Heart left ventricle (tissue), 16 donors: Measurements from ENCODE around the gene SULT2B1. TPM values are rescaled to one million over a fixed set of nuclear protein-coding genes. Genes with fewer than 3 reads are reported as not detected.
A peak's percentile ranks its signal among the peaks of the same experiment; 100 is the strongest.

Experiments used
- ATAC-seq, 4 donors: fragments of 200-7000 bp; cut with Tn5 transposase; one replicate each; pipeline ENCODE4 v1.9.1; 2020 to 2022; ENCODE audit warnings: moderate library complexity in 4 of 4, mild to moderate bottlenecking in 3 of 4, moderate number of reproducible peaks in 1 of 4
- DNase-seq, 5 donors: peaks; one replicate each; pipeline ENCODE4 v3.0.0-alpha.2; 2020
- H3K27ac ChIP-seq, 12 donors: fragments of 200-600 bp; sonication (generic) in 4 of 12; one replicate each; pipeline versions ENCODE4 v1.5.0 to v1.8.0; 2016 to 2022; ENCODE audit warnings: mild to moderate bottlenecking in 2 of 12
- H3K27me3 ChIP-seq, 9 donors: fragments of 200-600 bp; sonication (generic) in 2 of 9; one replicate each; pipeline versions ENCODE4 v1.5.1 to v1.8.0; 2016 to 2022; ENCODE audit warnings: mild to moderate bottlenecking in 3 of 9
- H3K36me3 ChIP-seq, 9 donors: fragments of 200-600 bp; sonication (generic) in 2 of 9; one replicate each; pipeline versions ENCODE4 v1.5.0 to v1.8.0; 2018 to 2022; ENCODE audit warnings: mild to moderate bottlenecking in 2 of 9
- H3K4me1 ChIP-seq, 12 donors: fragments of 200-600 bp; sonication (generic) in 4 of 12; one replicate each; pipeline versions ENCODE4 v1.5.0 to v1.8.0; 2016 to 2022; ENCODE audit warnings: mild to moderate bottlenecking in 3 of 12
- H3K4me3 ChIP-seq, 12 donors: fragments of 200-600 bp; sonication (generic) in 4 of 12; one replicate each; pipeline versions ENCODE4 v1.5.0 to v1.8.0; 2017 to 2022; ENCODE audit warnings: mild to moderate bottlenecking in 9 of 12, moderate library complexity in 4 of 12
- H3K9me3 ChIP-seq, 12 donors: fragments of 200-600 bp; sonication (generic) in 4 of 12; one replicate each; pipeline versions ENCODE4 v1.5.0 to v1.8.0; 2016 to 2022; ENCODE audit warnings: mild to moderate bottlenecking in 1 of 12
- CTCF ChIP-seq, 12 donors: fragments of 200-600 bp; sonication (generic) in 4 of 12; IDR thresholded peaks; one replicate each; pipeline versions ENCODE4 v1.5.0 to v1.8.0; 2018 to 2022; ENCODE audit warnings: antibody characterized with exemption in 12 of 12, mild to moderate bottlenecking in 5 of 12
- POLR2A ChIP-seq, 2 donors: fragments of 450-650 bp; IDR thresholded peaks; one replicate each; pipeline ENCODE4 v1.6.1; 2017; ENCODE audit warnings: antibody characterized with exemption in 2 of 2, mild to moderate bottlenecking in 2 of 2, moderate library complexity in 2 of 2
- WGBS, 4 donors: extraction: QIAGEN DNeasy Blood & Tissue Kit in 2 of 4; methylation state at CpG; one replicate each; pipeline versions ENCODE4 v1.1.5 to v1.1.7; 2013 to 2018; 5-methylcytosine and 5-hydroxymethylcytosine counted together
- intact Hi-C, 10 donors: fragments of 100-400 bp; cut with DNase I; formaldehyde crosslinking; loops; one replicate each; pipeline versions ENCODE4 v1.11.1 to v1.14.2; 2022
- polyA plus RNA-seq, 2 donors: library from polyadenylated mRNA; stranded (reverse); fragments of 200-250 nt; gene quantifications; one replicate each; pipeline ENCODE4 v1.2.3, GENCODE V29; 2013
- total RNA-seq, 9 donors: library from RNA; depleted of rRNA in 2 of 9; stranded (reverse); fragments of >200 nt in 2 of 9; fragmentation: NEBNext Ultra II Directional in 3 of 9; extraction: Animal tissue kit (Norgen Biotek cat#: 25700) in 3 of 9; gene quantifications; one replicate each; pipeline versions ENCODE4 v1.1.0 to v1.2.4, GENCODE V29; 2016 to 2023
- donor health status: ischemic (EF 13 %, LVEDD 7.1; RV severe dilation, severe dysfunction).
- donor health status: healthy with polysubstance abuse.
- donor health status: DM: no; HTN: yes; CAD: no.
- donor health status: DM: no; HTN: no; CAD: no.
- donor health status: ischemic (EF 25% LVEDD 6.9; RV normal size, moderate dysfunction).
- donor health status: ischemic (EF 25% LVEDD 5.7; RV mildly dilated, moderate dysfunction).
- donor health status: healthy.
- donor health status: DM: yes; HTN: yes; CAD: no.
- donor health status: ischemic (EF 35%, LVEDD 5.7; RV mildly dilated, moderate dysfunction).
- donor health status: nonischemic (EF 11% LVEDD 7.7; RV severe dilation, severe dysfunction).
- donor health status: DM: yes; HTN: yes; CAD: no.
- donor health status: PGD.
- donor health status: ischemic (EF 29% LVEDD 5.4; RV normal size, mild dysfunction).
- donor health status: nonischemic (EF 23%, LVEDD 6.1; RV moderate dilation, normal function).

Gene SULT2B1
- total and polyA plus RNA-seq, 11 donors, result 0.19 to 0.45 TPM; not detected in 9

- WGBS, 4 donors, result 0 to 3% (median 1%) methylated on average over 14 to 33 of the region's 33 CpGs
- peaks cover 0 to 29% (median 13%) of the 10 kb centered on the region in 12 donors for H3K4me1 ChIP-seq
- H3K27ac ChIP-seq, result peak within 1 kb of the TSS; percentile 56 to 91 (median 82)
- no peaks in the 10 kb centered on the region for H3K27me3 ChIP-seq
- intact Hi-C loops, result loop anchor here (1.0 to 10.0 kb wide), 14 partner anchors 29 to 329 kb away; partner anchors contain the start of genes HSD17B14 (in 6 of the 10), MAMSTR (in 2 of the 10) and FTL (in 1 of the 10)
- no peaks in the 10 kb centered on the region for H3K9me3 ChIP-seq
- peak; percentile 89 to 94 (median 91) for DNase-seq
- H3K4me3 ChIP-seq, result peak within 1 kb of the TSS; percentile 2 to 69 (median 58)
- peak; percentile 69 to 92 (median 92) for ATAC-seq
- H3K36me3 ChIP-seq, result no peaks in the 10 kb centered on the region
- peak; percentile 82 to 98 (median 90) for TF ChIP-seq CTCF (IDR thresholded peaks at IDR 0.05)
- no peak for TF ChIP-seq POLR2A (IDR thresholded peaks at IDR 0.05)
Observed at GRCh38 chr19:48646001-48646721, 94.2 kb downstream of the SULT2B1 start, which contains the start of gene CA11. CA11 (minus strand) TSS chr19:48646187; CDS start chr19:48645632, 555 bp downstream.

GRCh38 chr19:48646722-48647216 is 94.8 kb downstream of the SULT2B1 start:
- Histone ChIP-seq H3K4me1 (peaks cover 0 to 29% (median 13%) of the 10 kb centered on the region in 12 donors), H3K27ac (peak overlapping the region in 9 of 12 donors; percentile 56 to 89 (median 83)), H3K4me3 (peak overlapping the region in 10 of 12 donors; percentile 54 to 69 (median 60)), H3K9me3 (no peaks in the 10 kb centered on the region), H3K36me3 (no peaks in the 10 kb centered on the region), H3K27me3 (no peaks in the 10 kb centered on the region)
- intact Hi-C loops, result loop anchor here (1.0 to 10.0 kb wide), 14 partner anchors 29 to 328 kb away; partner anchors contain the start of genes HSD17B14 (in 6 of the 10), MAMSTR (in 2 of the 10) and FTL (in 1 of the 10)
- DNase-seq, result no peak
- TF ChIP-seq CTCF (IDR thresholded peaks at IDR 0.05) (no peak), POLR2A (IDR thresholded peaks at IDR 0.05) (no peak)
- ATAC-seq, result no peak
- 10 to 14% (median 12%) methylated on average over 7 to 10 of the region's 10 CpGs for WGBS, 4 donors

GRCh38 chr19:48648134-48648533 is 96.2 kb downstream of the SULT2B1 start:
- Histone ChIP-seq H3K4me3 (no peak overlapping the region), H3K36me3 (no peaks in the 10 kb centered on the region), H3K4me1 (peaks cover 0 to 29% (median 13%) of the 10 kb centered on the region in 12 donors), H3K27me3 (no peaks in the 10 kb centered on the region), H3K9me3 (no peaks in the 10 kb centered on the region), H3K27ac (no peak overlapping the region)
- intact Hi-C loops, result loop anchor here (5.0 to 10.0 kb wide), 10 partner anchors 67 to 327 kb away; partner anchors contain the start of genes HSD17B14 (in 6 of the 10), MAMSTR (in 2 of the 10) and FTL (in 1 of the 10)
- ATAC-seq (no peak), DNase-seq (no peak)
- no peak for TF ChIP-seq POLR2A (IDR thresholded peaks at IDR 0.05)
- TF ChIP-seq CTCF (IDR thresholded peaks at IDR 0.05), result no peak
- WGBS, 4 donors, result 54 to 67% (median 59%) methylated on average over 2 of the region's 2 CpGs

Other genes with a start within 250 kb of the SULT2B1 start
- gene EMP3, start 226.6 kb upstream of the SULT2B1 start, total RNA-seq, result 100 to 1,000 TPM in 1 of 9 donors, 10 to 100 TPM in 8; 17.7 to 105 (median 57.8) TPM
- gene EMP3, start 226.6 kb upstream of the SULT2B1 start, polyA plus RNA-seq, result 10 to 100 TPM; 60.5 to 91.9 TPM
- gene TMEM143, start 188.2 kb upstream of the SULT2B1 start, total RNA-seq, result 10 to 100 TPM; 28.3 to 96.1 (median 66.2) TPM
- 10 to 100 TPM; 12.9 to 41.0 TPM for gene TMEM143, start 188.2 kb upstream of the SULT2B1 start, polyA plus RNA-seq
- not detected for gene SYNGR4, start 187.8 kb upstream of the SULT2B1 start, total RNA-seq
- gene SYNGR4, start 187.8 kb upstream of the SULT2B1 start, polyA plus RNA-seq, result not detected
- gene KDELR1, start 160.6 kb upstream of the SULT2B1 start, total RNA-seq, result 100 to 1,000 TPM in 1 of 9 donors, 10 to 100 TPM in 8; 64.5 to 109 (median 79.1) TPM
- 100 to 1,000 TPM in 1 of 2 donors, 10 to 100 TPM in 1; 60.0 to 113 TPM for gene KDELR1, start 160.6 kb upstream of the SULT2B1 start, polyA plus RNA-seq
- 1 to 10 TPM in 1 of 9 donors, under 1 TPM in 8; 0.14 to 1.6 (median 0.19) TPM for gene GRIN2D, start 158.5 kb upstream of the SULT2B1 start, total RNA-seq
- gene GRIN2D, start 158.5 kb upstream of the SULT2B1 start, polyA plus RNA-seq, result under 1 TPM; 0.15 to 0.25 TPM
- 10 to 100 TPM; 13.9 to 24.7 (median 19.0) TPM for gene GRWD1, start 106.2 kb upstream of the SULT2B1 start, total RNA-seq
- gene GRWD1, start 106.2 kb upstream of the SULT2B1 start, polyA plus RNA-seq, result 10 to 100 TPM in 1 of 2 donors, 1 to 10 TPM in 1; 5.1 to 35.4 TPM
- 1 to 10 TPM in 1 of 9 donors, under 1 TPM in 8; 0.20 to 2.0 (median 0.40) TPM for gene KCNJ14, start 96.6 kb upstream of the SULT2B1 start, total RNA-seq
- under 1 TPM; 0.23 to 0.83 TPM for gene KCNJ14, start 96.6 kb upstream of the SULT2B1 start, polyA plus RNA-seq
- 10 to 100 TPM; 12.3 to 47.3 (median 31.0) TPM for gene CYTH2, start 82.8 kb upstream of the SULT2B1 start, total RNA-seq
- 10 to 100 TPM; 21.0 to 55.3 TPM for gene CYTH2, start 82.8 kb upstream of the SULT2B1 start, polyA plus RNA-seq
- gene LMTK3, start 40.3 kb upstream of the SULT2B1 start, total RNA-seq, result 1 to 10 TPM in 6 of 9 donors, under 1 TPM in 3; 0.50 to 1.9 (median 1.4) TPM
- gene LMTK3, start 40.3 kb upstream of the SULT2B1 start, polyA plus RNA-seq, result under 1 TPM; 0.19 to 0.99 TPM
- not detected for gene SPACA4, start 54.6 kb downstream of the SULT2B1 start, total RNA-seq
- gene SPACA4, start 54.6 kb downstream of the SULT2B1 start, polyA plus RNA-seq, result not detected
- gene FAM83E, start 62.9 kb downstream of the SULT2B1 start, total RNA-seq, result not detected
- under 1 TPM in 1 of 2 donors, not detected in 1; 0.14 TPM for gene FAM83E, start 62.9 kb downstream of the SULT2B1 start, polyA plus RNA-seq
- 100 to 1,000 TPM; 470 to 877 (median 692) TPM for gene RPL18, start 67.0 kb downstream of the SULT2B1 start, total RNA-seq
- 1,000 to 10,000 TPM; 1,040 to 1,773 TPM for gene RPL18, start 67.0 kb downstream of the SULT2B1 start, polyA plus RNA-seq
- 10 to 100 TPM in 2 of 9 donors, 1 to 10 TPM in 7; 5.6 to 13.1 (median 8.6) TPM for gene SPHK2, start 67.3 kb downstream of the SULT2B1 start, total RNA-seq
- 10 to 100 TPM; 10.3 to 11.0 TPM for gene SPHK2, start 67.3 kb downstream of the SULT2B1 start, polyA plus RNA-seq
- 10 to 100 TPM in 5 of 9 donors, 1 to 10 TPM in 4; 1.4 to 34.2 (median 12.5) TPM for gene DBP, start 85.2 kb downstream of the SULT2B1 start, total RNA-seq
- gene DBP, start 85.2 kb downstream of the SULT2B1 start, polyA plus RNA-seq, result 10 to 100 TPM in 1 of 2 donors, 1 to 10 TPM in 1; 3.9 to 11.6 TPM
- 10 to 100 TPM in 1 of 9 donors, 1 to 10 TPM in 8; 2.2 to 14.6 (median 5.8) TPM for gene CA11, start 94.0 kb downstream of the SULT2B1 start, total RNA-seq
- gene CA11, start 94.0 kb downstream of the SULT2B1 start, polyA plus RNA-seq, result 10 to 100 TPM in 1 of 2 donors, 1 to 10 TPM in 1; 3.4 to 14.8 TPM
- gene NTN5, start 120.8 kb downstream of the SULT2B1 start, total RNA-seq, result under 1 TPM in 3 of 9 donors, not detected in 6; 0.12 to 0.42 (median 0.20) TPM
- under 1 TPM in 1 of 2 donors, not detected in 1; 0.11 TPM for gene NTN5, start 120.8 kb downstream of the SULT2B1 start, polyA plus RNA-seq
- under 1 TPM in 1 of 9 donors, not detected in 8; 0.14 TPM for gene FUT2, start 143.8 kb downstream of the SULT2B1 start, total RNA-seq
- under 1 TPM in 1 of 2 donors, not detected in 1; 0.19 TPM for gene FUT2, start 143.8 kb downstream of the SULT2B1 start, polyA plus RNA-seq
- gene MAMSTR, start 167.6 kb downstream of the SULT2B1 start, total RNA-seq, result 1 to 10 TPM in 7 of 9 donors, under 1 TPM in 2; 0.65 to 5.5 (median 1.7) TPM
- gene MAMSTR, start 167.6 kb downstream of the SULT2B1 start, polyA plus RNA-seq, result 1 to 10 TPM; 2.0 to 3.7 TPM
- gene RASIP1, start 188.4 kb downstream of the SULT2B1 start, total RNA-seq, result 10 to 100 TPM; 10.0 to 28.1 (median 15.3) TPM
- 10 to 100 TPM; 14.6 to 15.7 TPM for gene RASIP1, start 188.4 kb downstream of the SULT2B1 start, polyA plus RNA-seq
- under 1 TPM; 0.13 to 0.56 (median 0.42) TPM for gene IZUMO1, start 194.7 kb downstream of the SULT2B1 start, total RNA-seq
- gene IZUMO1, start 194.7 kb downstream of the SULT2B1 start, polyA plus RNA-seq, result under 1 TPM; 0.53 to 0.93 TPM
- gene FUT1, start 200.5 kb downstream of the SULT2B1 start, total RNA-seq, result 1 to 10 TPM; 1.8 to 6.2 (median 2.7) TPM
- gene FUT1, start 200.5 kb downstream of the SULT2B1 start, polyA plus RNA-seq, result 1 to 10 TPM; 2.3 to 3.0 TPM
- gene FGF21, start 203.4 kb downstream of the SULT2B1 start, total RNA-seq, result not detected
- not detected for gene FGF21, start 203.4 kb downstream of the SULT2B1 start, polyA plus RNA-seq